Eye (tissue), 1 donor: ENCODE results near the gene ISCA2.
"Not testable (repeated sequence)": the region's sequence is repeated elsewhere in the genome, so short reads cannot be mapped to it uniquely, and the experiment has no call there.

Source experiments
- DNase-seq: peaks from one replicate; pipeline ENCODE4 v3.0.0-alpha.2; 2015

ISCA2 gene

DNA sequence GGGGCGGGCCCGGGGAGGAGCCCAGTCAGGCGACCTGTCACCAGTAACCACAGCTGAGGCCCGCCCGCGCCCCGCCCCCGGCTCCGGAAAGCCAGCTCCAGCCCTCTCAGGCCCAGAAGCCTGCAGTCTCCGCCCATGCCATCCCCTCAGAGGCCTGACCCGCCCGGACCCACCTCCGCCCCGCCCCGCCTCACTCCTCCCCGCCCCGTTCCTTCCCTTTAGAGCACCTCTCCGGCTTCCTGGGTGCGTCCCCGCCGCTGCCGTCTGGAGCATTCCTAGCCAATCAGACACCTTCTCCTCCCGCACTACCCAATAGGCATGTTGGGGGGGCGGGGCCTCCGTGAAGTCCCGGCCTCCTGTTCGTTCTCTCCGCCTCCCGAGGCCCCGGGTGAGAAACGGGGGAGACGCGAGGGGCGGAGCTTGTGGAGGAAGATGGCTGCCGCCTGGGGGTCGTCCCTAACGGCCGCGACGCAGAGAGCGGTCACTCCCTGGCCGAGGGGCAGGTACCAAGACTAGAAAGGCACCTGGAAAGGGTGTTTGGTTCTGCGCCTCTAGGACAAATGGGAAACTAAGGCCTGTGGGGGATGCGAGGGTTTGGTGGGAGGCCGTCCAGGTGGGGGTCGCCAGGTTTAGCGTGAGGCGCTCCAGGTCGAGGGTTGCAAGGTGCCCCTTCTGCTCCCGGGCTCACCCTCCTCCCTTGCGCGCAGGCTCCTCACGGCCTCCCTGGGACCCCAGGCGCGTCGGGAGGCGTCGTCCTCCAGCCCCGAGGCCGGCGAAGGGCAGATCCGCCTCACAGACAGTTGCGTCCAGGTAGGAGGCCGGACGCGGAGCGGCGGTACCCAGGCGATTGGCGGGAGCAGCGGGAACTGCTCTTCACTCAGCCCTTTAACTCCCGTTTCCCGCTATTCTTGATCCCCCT, at the start of gene ISCA2:
Gene ISCA2 (plus strand): TSS at position 423 of the 919 bp plus-strand sequence. CDS start 10 bp downstream, at position 433.
- peak; percentile 99 for DNase-seq

- no peak for DNase-seq
Observed at GRCh38 chr14:74444866-74445265, 48.7 kb upstream of the ISCA2 start.

- not testable (repeated sequence) for DNase-seq
Observed at GRCh38 chr14:74454397-74454796, 39.2 kb upstream of the ISCA2 start.

DNA sequence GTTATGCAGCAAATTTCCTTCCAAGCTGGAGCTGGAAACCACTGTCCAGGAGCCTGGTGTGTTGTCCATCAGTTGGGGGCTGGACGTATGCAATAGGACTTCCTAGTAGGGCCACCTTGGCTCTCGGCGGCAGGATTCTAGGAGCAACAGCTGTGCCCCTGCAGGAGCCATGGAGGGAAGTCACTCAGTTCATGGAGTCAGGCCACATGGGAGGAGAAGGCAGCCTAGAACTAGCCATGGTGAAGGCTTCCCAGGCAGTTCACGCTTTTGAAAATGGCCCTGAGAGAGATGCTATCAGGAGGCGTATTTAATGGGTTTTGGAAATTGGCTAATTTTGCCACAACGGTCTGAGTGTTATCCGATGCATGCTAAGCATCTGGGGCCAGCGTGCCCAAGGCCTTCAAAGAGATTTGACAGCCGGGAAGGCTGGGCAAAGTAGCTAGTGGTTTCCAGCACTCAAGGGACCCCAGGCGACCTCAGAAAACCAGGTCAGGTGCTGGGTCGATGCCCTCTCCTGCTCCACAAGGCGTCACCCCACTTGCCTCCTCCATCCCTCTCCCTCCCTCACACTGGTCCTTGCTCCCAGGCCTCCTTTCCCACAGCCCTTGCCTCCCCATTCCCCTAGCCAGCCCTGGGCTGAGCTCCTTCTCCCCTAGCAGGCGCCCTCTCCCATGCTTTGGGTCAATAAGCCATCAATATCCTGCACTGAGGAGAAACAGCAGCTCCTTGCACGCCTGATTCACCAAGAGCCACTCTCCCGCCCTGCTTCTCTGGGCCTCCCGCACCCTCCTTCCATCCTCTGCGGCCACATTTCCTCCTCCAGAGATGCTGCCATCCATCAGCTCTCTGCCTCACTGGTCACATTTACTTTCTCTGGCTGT, 36.6 kb upstream of the ISCA2 start:
- DNase-seq, result peak; percentile 59

- DNase-seq, result peak; percentile 56
Observed at GRCh38 chr14:74457565-74457895, 36.0 kb upstream of the ISCA2 start.

GRCh38 chr14:74459289-74459946, 34.1 kb upstream of the ISCA2 start:
- DNase-seq, result peak; percentile 35

- DNase-seq, result peak; percentile 39
Observed at GRCh38 chr14:74459976-74460375, 33.6 kb upstream of the ISCA2 start.

GRCh38 chr14:74462993-74463392, 30.6 kb upstream of the ISCA2 start:
- DNase-seq, result no peak

GRCh38 chr14:74463697-74464096, 29.9 kb upstream of the ISCA2 start:
- DNase-seq, result no peak

DNA sequence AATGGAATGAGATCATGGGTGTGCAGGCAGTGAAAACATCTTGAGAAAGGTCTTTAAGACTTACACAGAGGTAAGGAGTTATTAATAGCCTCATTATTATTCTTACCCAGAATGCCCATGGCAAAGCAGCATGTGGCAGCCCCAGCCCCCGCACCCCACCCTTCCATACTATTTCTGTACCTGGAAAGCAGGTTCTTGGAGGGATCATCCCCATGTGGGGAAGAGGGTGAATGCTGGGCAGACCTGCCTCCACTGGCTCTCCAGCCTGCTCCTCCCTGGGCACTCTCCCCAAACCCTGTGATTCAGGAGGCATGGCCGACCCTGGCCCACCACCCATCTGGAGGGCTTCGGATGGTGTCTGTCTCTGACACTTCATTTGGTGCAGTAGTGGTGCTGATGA, 28.8 kb upstream of the ISCA2 start:
- DNase-seq, result no peak

DNA sequence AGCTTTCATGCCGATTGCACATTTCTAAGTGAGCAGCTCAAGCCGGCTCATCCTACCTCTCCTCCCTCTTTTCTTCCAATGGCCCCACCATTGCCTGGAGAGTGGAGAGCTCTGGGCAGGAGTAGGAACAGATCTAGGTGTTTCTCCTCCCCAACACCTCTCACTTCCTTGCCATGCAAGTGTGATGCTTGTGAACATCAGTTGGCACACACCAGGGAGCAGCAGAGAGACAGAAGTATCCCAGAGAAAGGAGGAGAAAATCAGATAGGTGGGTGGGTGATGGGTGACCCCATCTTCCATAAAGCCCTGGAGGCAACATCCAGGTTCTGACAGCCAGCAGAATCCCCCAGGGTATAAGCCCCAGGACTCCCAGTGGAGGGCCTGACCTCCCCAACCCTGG, 28.2 kb upstream of the ISCA2 start:
- no peak for DNase-seq

- DNase-seq, result no peak
Observed at GRCh38 chr14:74468513-74468912, 25.1 kb upstream of the ISCA2 start.

GRCh38 chr14:74469548-74470518, 23.7 kb upstream of the ISCA2 start:
- DNase-seq, result no peak

DNA sequence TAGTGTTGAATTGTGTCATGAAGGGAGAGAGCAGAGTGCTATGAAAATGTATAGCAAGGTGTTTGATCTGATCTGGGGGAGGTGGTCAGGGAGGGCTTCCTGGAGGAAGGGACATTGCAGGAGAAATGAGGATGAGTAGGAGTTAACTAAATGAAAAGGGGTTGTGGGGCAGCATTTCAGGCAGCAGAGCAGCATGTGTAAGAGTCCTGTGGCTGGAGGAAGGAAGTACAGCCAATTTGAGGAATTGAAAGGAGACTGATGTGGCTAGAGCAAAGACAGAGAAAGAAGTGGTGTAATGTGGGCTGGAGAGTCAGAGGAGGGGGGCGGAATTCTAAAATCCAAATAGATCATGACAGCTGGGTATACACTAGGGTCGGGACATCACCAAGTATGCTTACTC, 21.0 kb upstream of the ISCA2 start:
- DNase-seq, result no peak

DNA sequence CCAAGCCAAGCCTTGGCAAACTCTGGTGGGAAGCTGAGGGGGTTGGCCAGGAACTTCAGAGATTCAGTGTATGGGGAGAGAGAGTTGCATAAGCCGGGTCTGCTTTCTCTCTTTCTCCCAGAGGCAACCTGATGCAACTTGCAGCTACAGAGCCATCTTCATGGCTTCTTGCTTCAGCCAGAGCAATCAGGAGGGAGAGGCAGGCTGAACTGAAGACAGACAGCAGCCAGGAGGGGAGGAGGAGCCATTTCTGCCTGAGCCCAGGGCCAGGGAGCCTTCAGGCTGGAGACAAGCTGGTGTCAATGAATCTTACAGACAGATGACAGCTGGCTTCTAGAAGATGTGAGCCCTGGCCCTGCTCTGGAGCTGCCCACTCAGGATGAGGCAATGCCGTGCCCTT, 19.2 kb upstream of the ISCA2 start:
- DNase-seq, result peak; percentile 24

GRCh38 chr14:74475678-74476077, 17.9 kb upstream of the ISCA2 start:
- DNase-seq, result no peak

DNA sequence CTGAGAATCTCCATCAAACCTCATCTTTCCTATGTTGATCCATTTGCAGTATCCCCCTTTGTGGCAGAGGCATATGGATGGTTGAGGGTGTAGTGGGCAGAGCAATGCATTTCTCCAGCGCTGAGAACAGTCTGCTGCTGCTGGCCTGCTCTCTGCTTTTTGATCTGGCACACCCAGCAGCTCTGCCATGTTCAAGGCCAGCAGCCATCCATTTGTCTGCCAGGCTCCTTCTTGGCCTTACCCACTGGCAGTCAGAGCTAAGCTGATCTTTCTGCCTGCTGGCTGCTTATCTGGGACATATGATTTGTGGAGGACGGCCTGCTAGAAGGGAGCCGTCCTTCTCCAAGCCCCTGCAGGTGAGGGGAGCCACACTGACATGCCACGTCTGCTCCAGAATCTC, 17.5 kb upstream of the ISCA2 start:
- no peak for DNase-seq

DNA sequence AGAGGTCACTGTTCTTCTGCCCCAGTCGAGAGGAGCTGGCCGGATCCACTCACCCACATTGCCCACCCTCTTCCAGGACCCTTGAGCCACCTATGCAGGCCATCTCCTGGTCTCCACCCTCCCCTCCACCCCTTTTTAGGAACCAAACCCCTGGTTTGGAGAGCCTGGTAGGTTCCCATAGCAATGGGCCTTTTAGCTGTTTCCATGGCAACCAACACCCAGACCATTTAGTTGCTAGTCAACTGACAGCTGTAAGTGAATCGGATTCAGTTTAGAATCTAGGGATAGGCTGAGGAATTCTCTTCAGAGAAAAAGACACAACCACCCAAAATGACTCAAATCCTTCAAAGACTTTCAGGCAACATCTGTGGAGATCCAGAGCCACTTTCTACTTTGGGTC, 17.0 kb upstream of the ISCA2 start:
- peak; percentile 29 for DNase-seq

- peak; percentile 73 for DNase-seq
Observed at GRCh38 chr14:74478996-74479635, 14.4 kb upstream of the ISCA2 start.

GRCh38 chr14:74480046-74480445, 13.5 kb upstream of the ISCA2 start:
- DNase-seq, result no peak

GRCh38 chr14:74482571-74482970, 11.0 kb upstream of the ISCA2 start:
- no peak for DNase-seq

- no peak for DNase-seq
Observed at GRCh38 chr14:74483321-74483720, 10.2 kb upstream of the ISCA2 start.
